PFSK-1 (cell line): ENCODE measurements around the gene CNTNAP2.

ENCODE experiments used
- FOXP2 ChIP-seq: optimal IDR thresholded peaks from 2 replicates; pipeline ENCODE3; 2011; ENCODE audit warnings: borderline replicate concordance, control low read depth, inconsistent platforms; ENCODE audit not compliant: insufficient read depth; ENCODE audit errors: extremely low read length, extremely low read depth
- POLR2AphosphoS5 ChIP-seq: IDR thresholded peaks from 2 replicates; pipeline ENCODE4 v1.6.1; 2012; ENCODE audit warnings: low read depth, mild to moderate bottlenecking, control low read depth, low read length, moderate library complexity
- SIN3A ChIP-seq: IDR thresholded peaks from 2 replicates; pipeline ENCODE4 v1.6.1; 2012; ENCODE audit warnings: mild to moderate bottlenecking, low read length, moderate library complexity, borderline replicate concordance; ENCODE audit not compliant: insufficient read depth
- TAF1 ChIP-seq: IDR thresholded peaks from 2 replicates; pipeline ENCODE4 v1.6.1; 2012; ENCODE audit warnings: low read length, control low read depth, borderline replicate concordance; ENCODE audit not compliant: insufficient read depth
- TF ChIP-seq, protein P1 (sequence below), 2 experiments: IDR thresholded peaks; 2 replicates each; pipeline versions ENCODE4 v1.6.1 to v1.8.0; 2011 to 2012; ENCODE audit warnings: low read depth in 2 of 2, low read length in 2 of 2, control low read depth in 1 of 2, inconsistent platforms in 1 of 2, mild to moderate bottlenecking in 1 of 2, moderate library complexity in 1 of 2; ENCODE audit not compliant: insufficient read depth in 1 of 2

Gene CNTNAP2

GRCh38 chr7:148319316-148319808 lies 2202.8 kb downstream of the CNTNAP2 start:
- TF ChIP-seq POLR2AphosphoS5 (no peak), FOXP2 (no peak), TAF1 (no peak), SIN3A (no peak)
- TF ChIP-seq, protein P1, sequence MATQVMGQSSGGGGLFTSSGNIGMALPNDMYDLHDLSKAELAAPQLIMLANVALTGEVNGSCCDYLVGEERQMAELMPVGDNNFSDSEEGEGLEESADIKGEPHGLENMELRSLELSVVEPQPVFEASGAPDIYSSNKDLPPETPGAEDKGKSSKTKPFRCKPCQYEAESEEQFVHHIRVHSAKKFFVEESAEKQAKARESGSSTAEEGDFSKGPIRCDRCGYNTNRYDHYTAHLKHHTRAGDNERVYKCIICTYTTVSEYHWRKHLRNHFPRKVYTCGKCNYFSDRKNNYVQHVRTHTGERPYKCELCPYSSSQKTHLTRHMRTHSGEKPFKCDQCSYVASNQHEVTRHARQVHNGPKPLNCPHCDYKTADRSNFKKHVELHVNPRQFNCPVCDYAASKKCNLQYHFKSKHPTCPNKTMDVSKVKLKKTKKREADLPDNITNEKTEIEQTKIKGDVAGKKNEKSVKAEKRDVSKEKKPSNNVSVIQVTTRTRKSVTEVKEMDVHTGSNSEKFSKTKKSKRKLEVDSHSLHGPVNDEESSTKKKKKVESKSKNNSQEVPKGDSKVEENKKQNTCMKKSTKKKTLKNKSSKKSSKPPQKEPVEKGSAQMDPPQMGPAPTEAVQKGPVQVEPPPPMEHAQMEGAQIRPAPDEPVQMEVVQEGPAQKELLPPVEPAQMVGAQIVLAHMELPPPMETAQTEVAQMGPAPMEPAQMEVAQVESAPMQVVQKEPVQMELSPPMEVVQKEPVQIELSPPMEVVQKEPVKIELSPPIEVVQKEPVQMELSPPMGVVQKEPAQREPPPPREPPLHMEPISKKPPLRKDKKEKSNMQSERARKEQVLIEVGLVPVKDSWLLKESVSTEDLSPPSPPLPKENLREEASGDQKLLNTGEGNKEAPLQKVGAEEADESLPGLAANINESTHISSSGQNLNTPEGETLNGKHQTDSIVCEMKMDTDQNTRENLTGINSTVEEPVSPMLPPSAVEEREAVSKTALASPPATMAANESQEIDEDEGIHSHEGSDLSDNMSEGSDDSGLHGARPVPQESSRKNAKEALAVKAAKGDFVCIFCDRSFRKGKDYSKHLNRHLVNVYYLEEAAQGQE (IDR thresholded peaks at IDR 0.05; ENCODE audit: insufficient read depth in 1 of 2, low read depth in 2 of 2, low read length in 2 of 2), result no peak

DNA sequence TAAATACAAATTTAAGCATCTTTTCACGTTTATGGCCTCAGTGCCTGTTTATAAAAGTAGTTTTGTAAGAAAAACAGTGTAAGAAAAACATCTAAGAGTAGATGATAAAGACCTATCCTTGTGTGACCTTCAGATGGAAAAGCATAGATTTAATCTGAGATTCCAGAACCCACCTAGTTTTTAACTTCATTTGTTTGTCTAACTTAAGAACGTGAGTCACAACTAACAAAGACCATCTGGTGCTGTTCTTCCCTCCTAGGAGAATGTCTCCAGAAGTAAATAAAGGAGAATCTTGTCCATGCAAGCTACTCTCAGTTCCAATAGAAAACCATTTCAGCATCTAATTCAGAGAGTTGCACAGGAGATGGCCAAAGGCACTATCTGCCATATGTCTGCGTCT lies 2208.6 kb downstream of the CNTNAP2 start:
- TF ChIP-seq TAF1 (no peak), SIN3A (no peak), POLR2AphosphoS5 (no peak), FOXP2 (no peak)
- TF ChIP-seq, protein P1 (IDR thresholded peaks at IDR 0.05; ENCODE audit: insufficient read depth in 1 of 2, low read depth in 2 of 2, low read length in 2 of 2), result no peak

DNA sequence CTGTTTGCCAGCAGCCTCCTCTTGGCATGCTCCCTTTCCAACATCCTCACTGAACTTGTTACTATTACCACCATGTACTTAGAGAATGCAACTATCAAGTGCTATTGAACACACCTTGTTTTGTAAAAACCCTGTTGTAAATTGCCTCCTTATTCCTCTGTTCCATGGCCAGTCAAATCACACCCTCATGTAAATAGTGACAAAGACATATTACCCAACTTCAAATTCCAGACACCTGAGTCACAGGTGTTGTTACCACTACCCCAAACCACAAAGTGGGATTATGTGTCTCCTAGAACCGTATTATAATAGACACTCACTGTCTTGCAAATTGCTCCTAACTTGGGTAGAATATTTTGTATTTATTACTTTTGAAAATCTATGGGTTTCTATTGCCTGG lies 2210.8 kb downstream of the CNTNAP2 start:
- no peak for TF ChIP-seq FOXP2
- TF ChIP-seq TAF1, result no peak
- no peak for TF ChIP-seq POLR2AphosphoS5
- TF ChIP-seq, protein P1 (IDR thresholded peaks at IDR 0.05; ENCODE audit: insufficient read depth in 1 of 2, low read depth in 2 of 2, low read length in 2 of 2), result no peak
- TF ChIP-seq SIN3A, result no peak

- TF ChIP-seq, protein P1 (IDR thresholded peaks at IDR 0.05; ENCODE audit: insufficient read depth in 1 of 2, low read depth in 2 of 2, low read length in 2 of 2), result no peak
- TF ChIP-seq SIN3A, result no peak
Measured at GRCh38 chr7:148328906-148329305, 2212.3 kb downstream of the CNTNAP2 start.

DNA sequence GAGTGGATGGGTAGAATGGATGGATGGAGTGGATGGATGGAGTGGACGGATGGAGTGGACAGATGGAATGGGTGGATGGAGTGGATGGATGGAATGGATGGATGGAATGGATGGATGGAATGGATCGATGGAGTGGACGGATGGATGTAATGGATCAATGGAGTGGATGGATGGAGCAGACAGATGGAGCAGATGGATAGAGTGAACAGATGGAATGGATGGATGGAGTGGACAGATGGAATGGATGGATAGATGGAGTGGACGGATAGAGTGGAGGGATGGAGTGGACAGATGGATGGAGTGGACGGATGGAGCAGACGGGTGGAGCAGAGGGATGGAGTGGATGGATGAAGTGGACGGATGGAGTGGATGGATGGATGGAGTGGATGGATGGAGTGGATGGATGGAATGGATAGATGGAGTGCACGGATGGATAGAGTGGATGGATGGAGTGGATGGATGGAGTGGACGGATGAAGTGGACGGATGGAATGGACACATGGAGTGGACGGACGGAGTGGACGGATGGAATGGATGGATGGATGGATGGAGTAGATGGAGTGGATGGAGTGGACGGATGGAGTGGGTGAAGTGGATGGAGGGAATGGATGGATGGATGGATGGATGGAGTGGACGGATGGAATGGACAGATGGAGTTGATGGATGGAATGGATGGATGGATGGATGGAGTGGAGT lies 2213.7 kb downstream of the CNTNAP2 start:
- TF ChIP-seq TAF1 (no peak), POLR2AphosphoS5 (no peak), FOXP2 (no peak), SIN3A (no peak)
- TF ChIP-seq, protein P1 (IDR thresholded peaks at IDR 0.05; ENCODE audit: insufficient read depth in 1 of 2, low read depth in 2 of 2, low read length in 2 of 2), result no peak
